ENCODE measurements around the gene DAGLB.

DNA sequence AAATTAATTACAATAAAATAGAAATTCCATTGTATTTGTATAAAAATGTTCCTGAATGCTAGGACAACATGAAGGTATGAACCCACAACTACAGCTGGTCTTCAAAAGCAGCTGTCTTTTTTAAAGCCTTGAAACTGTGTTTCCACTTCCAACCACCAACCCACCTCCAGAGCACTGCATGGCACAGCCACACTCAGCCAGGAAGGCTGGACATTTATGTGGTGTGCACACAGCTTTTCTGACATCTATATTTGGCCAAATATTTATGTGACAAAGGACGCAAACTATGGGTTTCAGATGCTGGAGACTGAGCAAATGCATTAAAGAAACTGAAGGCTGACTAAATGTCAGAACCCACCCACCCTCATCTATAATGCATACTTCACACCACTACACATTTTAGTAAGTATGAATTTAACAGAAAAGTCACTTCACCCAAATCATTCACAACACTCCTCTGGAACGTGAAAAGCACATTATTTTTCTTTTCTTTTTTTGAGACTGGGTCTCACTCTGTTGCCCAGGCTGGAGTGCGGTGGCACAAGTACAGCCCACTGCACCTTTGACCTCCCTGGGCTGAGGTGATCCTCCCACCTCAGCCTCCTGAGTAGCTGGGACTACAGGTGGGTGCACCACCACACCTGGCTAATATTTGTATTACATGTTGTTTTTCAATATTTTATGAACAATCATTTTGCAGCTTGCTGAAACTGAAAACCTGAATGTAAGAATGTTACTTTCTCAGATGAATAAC is 27.9 kb upstream of the DAGLB start:
- TF ChIP-seq, protein P1, sequence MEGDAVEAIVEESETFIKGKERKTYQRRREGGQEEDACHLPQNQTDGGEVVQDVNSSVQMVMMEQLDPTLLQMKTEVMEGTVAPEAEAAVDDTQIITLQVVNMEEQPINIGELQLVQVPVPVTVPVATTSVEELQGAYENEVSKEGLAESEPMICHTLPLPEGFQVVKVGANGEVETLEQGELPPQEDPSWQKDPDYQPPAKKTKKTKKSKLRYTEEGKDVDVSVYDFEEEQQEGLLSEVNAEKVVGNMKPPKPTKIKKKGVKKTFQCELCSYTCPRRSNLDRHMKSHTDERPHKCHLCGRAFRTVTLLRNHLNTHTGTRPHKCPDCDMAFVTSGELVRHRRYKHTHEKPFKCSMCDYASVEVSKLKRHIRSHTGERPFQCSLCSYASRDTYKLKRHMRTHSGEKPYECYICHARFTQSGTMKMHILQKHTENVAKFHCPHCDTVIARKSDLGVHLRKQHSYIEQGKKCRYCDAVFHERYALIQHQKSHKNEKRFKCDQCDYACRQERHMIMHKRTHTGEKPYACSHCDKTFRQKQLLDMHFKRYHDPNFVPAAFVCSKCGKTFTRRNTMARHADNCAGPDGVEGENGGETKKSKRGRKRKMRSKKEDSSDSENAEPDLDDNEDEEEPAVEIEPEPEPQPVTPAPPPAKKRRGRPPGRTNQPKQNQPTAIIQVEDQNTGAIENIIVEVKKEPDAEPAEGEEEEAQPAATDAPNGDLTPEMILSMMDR (IDR thresholded peaks at IDR 0.05), result no peak
- no peak for TF ChIP-seq POLR2A (IDR thresholded peaks at IDR 0.05)
